Endothelial cell (in vitro differentiated cells): Measurements from ENCODE around the gene PTHLH. TPM values are rescaled to one million over a fixed set of nuclear protein-coding genes. Genes with fewer than 3 reads are reported as not detected.

Experiments
- DNase-seq: peaks from one replicate; pipeline ENCODE4 v3.0.0; 2021; ENCODE audit warnings: low spot score
- H3K27ac Mint-ChIP-seq: one replicate; pipeline ENCODE4 v1.8.0; 2021; ENCODE audit warnings: mixed read lengths, inconsistent platforms; ENCODE audit not compliant: unreplicated experiment
- H3K27me3 Mint-ChIP-seq: one replicate; pipeline ENCODE4 v1.8.0; 2021; ENCODE audit warnings: mild to moderate bottlenecking, moderate library complexity, mixed read lengths, inconsistent platforms; ENCODE audit not compliant: unreplicated experiment
- H3K36me3 Mint-ChIP-seq: one replicate; pipeline ENCODE4 v1.8.0; 2021; ENCODE audit warnings: mild to moderate bottlenecking, low read depth, mixed read lengths, inconsistent platforms; ENCODE audit not compliant: unreplicated experiment
- H3K4me1 Mint-ChIP-seq: one replicate; pipeline ENCODE4 v1.8.0; 2021; ENCODE audit warnings: mild to moderate bottlenecking, mixed read lengths, inconsistent platforms; ENCODE audit not compliant: unreplicated experiment
- H3K4me3 Mint-ChIP-seq: one replicate; pipeline ENCODE4 v1.8.0; 2021; ENCODE audit warnings: mild to moderate bottlenecking, mixed read lengths, inconsistent platforms; ENCODE audit not compliant: unreplicated experiment
- H3K9me3 Mint-ChIP-seq: one replicate; pipeline ENCODE4 v1.8.0; 2021; ENCODE audit warnings: mixed read lengths, inconsistent platforms; ENCODE audit not compliant: unreplicated experiment
- CTCF ChIP-seq: fragments of 200-600 bp; sonication (generic); IDR thresholded peaks from one replicate; pipeline ENCODE4 v1.5.0; 2021; ENCODE audit warnings: antibody characterized with exemption; ENCODE audit not compliant: unreplicated experiment
- total RNA-seq: library from RNA; stranded (reverse); fragmentation: NEBNext Ultra II Directional; extraction: Animal tissue kit (Norgen Biotek cat#: 25700); gene quantifications from one replicate; pipeline ENCODE4 v1.2.1, GENCODE V29; 2021; ENCODE audit not compliant: unreplicated experiment

The PTHLH gene
- total RNA-seq, 1 donor from 2014 or later: 4.7 TPM

GRCh38 chr12:27979145-27979544 is 6.6 kb upstream of the PTHLH start:
- Mint-ChIP-seq H3K36me3 (no peaks in the 10 kb centered on the region), H3K4me1 (peaks cover 11% of the 10 kb centered on the region), H3K9me3 (no peaks in the 10 kb centered on the region), H3K27ac (no peak overlapping the region), H3K27me3 (peaks cover 5% of the 10 kb centered on the region), H3K4me3 (no peak overlapping the region)
- no peak for TF ChIP-seq CTCF
- no peak for DNase-seq

DNA sequence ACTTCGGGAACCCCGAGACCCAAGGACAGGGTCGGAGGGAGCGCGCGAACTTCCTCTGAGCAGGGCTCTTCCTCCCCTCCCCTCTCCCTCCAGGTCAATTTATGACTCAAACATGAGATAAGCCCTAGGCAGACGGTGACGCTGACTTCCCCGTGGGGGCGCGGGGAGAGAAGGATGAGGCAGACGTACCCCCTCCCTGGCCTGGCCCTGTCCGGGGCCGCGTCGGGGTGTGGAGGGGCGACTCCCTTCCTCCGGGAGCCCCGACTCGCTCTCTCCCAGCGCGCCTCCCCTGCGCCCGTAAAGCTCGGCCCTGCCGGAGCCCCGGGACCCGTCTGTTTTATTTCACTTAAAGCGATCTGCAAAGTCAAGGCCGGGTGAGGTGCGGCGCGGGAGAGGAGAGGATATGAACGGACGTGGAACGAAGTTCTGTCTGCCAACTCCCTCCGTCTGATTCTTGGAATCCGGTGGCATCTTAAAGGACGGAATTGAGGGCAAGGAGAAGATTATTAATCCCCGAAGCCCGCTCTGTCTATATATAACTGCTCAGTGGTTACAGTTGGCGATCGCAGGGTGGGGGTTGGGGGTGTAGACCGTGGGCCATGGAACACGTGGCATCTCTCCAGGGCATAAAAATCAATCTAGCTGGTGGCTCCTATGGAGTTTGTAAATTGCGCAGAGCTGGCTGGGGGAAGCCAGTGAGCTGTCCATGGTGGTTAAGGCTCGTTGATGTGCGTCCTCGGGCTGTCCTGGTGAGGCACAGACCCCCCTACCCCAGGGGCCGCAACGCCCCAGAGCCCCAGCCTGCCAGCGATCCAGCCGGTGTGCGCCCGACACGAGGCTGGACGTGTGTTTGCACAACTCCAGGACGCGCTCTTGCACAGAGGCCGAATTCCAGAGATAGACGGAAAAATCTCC is 2.9 kb upstream of the PTHLH start:
- Mint-ChIP-seq H3K9me3 (no peaks in the 10 kb centered on the region), H3K27me3 (peaks cover 10% of the 10 kb centered on the region), H3K4me1 (peaks cover 21% of the 10 kb centered on the region), H3K4me3 (peak overlapping the region; percentile 81), H3K36me3 (no peaks in the 10 kb centered on the region), H3K27ac (no peak overlapping the region)
- peak; percentile 68 for DNase-seq
- TF ChIP-seq CTCF: no peak

DNA sequence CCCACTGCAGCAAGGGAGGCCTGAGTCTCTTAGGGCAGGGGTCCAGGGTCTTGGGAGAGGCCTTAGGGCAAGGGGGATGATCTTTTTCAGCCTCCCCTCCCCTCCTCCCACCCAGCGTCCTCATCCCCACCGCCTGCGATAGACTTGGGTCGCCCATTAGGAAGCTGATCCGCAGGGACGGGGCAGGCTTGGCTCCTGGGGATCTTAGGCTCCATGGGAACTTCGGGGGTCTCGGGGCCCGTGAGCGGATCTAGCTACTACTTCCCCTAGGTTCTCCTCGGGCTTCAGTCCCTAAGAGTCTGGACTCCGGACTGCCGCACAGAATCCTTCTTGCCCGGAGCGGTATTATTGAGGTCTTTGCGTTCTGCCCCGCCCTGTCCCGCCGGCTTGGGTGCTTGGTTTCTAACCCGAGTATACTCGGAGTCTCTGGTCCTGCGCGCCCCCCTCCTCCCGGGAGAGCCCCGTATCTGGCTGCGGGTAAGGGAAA is 2.2 kb upstream of the PTHLH start:
- Mint-ChIP-seq H3K9me3 (no peaks in the 10 kb centered on the region), H3K4me1 (peaks cover 23% of the 10 kb centered on the region), H3K4me3 (peak overlapping the region; percentile 81), H3K36me3 (no peaks in the 10 kb centered on the region), H3K27ac (no peak overlapping the region), H3K27me3 (peaks cover 11% of the 10 kb centered on the region)
- TF ChIP-seq CTCF: no peak
- DNase-seq: no peak

- no peak overlapping the region for H3K27ac Mint-ChIP-seq
- H3K27me3 Mint-ChIP-seq: peaks cover 16% of the 10 kb centered on the region
- no peak for TF ChIP-seq CTCF
- DNase-seq: no peak
- H3K36me3 Mint-ChIP-seq: no peaks in the 10 kb centered on the region
- peaks cover 31% of the 10 kb centered on the region for H3K4me1 Mint-ChIP-seq
- H3K4me3 Mint-ChIP-seq: peak overlapping the region; percentile 84
- no peaks in the 10 kb centered on the region for H3K9me3 Mint-ChIP-seq
Observed at GRCh38 chr12:27973487-27973890, 956 bp upstream of the PTHLH start.

DNA sequence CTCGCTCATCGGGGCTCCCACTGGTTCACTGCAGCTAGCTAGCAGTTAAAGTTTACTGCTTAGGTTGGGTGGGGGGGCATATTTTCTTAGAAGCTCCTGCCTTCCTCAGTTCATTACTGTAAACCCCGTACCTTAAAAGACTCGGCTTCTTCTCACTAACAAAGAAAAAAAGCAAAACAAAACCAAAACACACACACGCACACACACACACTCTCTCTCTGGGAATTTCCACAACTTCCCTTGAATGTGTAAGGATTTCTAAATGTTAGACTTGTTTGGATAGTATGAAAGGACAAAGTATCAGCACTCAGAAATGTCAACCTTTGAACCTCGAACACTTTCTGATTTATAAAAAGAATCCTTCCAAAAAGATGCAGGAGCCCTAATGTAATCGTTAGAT is 927 bp downstream of the PTHLH start:
- Mint-ChIP-seq H3K9me3 (no peaks in the 10 kb centered on the region), H3K4me3 (peak overlapping the region; percentile 88), H3K27ac (no peak overlapping the region), H3K27me3 (peaks cover 16% of the 10 kb centered on the region), H3K4me1 (peaks cover 37% of the 10 kb centered on the region), H3K36me3 (no peaks in the 10 kb centered on the region)
- DNase-seq: no peak
- no peak for TF ChIP-seq CTCF
